GM12801 (cell line): Measurements from ENCODE around the gene RHEX.

Experiments used
- TF ChIP-seq, protein P1 (sequence below): IDR thresholded peaks from one replicate; pipeline ENCODE4 v1.5.1; 2011; ENCODE audit warnings: control low read depth; ENCODE audit not compliant: insufficient read length; ENCODE audit errors: extremely low read depth

Gene RHEX

DNA sequence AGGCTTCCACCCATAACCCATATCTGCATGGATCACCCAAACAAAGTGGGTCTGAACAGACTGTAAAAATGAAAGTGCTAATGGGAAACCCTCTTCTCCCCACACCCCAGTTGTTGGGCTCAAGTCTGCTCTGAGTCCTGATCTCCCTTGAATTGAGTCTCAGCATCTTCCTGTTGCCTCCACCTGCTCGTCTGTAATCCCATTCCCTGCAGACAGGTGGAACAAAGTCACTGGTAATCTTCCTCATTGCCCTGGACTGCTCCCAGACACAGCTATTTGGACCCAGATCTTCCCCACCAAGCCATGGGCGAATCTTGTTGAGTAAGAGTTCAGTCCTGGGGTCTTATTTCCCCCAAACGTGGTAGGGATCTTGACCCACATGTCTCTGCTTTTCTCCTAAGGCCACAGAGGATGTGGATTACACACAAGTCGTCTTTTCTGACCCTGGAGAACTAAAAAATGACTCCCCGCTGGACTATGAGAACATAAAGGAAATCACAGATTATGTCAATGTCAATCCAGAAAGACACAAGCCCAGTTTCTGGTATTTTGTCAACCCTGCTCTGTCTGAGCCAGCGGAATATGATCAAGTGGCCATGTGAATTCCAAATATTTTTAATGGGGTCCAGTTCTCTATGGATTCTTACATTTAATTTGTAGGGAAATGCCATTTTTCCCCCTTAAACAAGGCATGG lies 48.5 kb downstream of the RHEX start:
- TF ChIP-seq, protein P1, sequence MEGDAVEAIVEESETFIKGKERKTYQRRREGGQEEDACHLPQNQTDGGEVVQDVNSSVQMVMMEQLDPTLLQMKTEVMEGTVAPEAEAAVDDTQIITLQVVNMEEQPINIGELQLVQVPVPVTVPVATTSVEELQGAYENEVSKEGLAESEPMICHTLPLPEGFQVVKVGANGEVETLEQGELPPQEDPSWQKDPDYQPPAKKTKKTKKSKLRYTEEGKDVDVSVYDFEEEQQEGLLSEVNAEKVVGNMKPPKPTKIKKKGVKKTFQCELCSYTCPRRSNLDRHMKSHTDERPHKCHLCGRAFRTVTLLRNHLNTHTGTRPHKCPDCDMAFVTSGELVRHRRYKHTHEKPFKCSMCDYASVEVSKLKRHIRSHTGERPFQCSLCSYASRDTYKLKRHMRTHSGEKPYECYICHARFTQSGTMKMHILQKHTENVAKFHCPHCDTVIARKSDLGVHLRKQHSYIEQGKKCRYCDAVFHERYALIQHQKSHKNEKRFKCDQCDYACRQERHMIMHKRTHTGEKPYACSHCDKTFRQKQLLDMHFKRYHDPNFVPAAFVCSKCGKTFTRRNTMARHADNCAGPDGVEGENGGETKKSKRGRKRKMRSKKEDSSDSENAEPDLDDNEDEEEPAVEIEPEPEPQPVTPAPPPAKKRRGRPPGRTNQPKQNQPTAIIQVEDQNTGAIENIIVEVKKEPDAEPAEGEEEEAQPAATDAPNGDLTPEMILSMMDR = no peak

DNA sequence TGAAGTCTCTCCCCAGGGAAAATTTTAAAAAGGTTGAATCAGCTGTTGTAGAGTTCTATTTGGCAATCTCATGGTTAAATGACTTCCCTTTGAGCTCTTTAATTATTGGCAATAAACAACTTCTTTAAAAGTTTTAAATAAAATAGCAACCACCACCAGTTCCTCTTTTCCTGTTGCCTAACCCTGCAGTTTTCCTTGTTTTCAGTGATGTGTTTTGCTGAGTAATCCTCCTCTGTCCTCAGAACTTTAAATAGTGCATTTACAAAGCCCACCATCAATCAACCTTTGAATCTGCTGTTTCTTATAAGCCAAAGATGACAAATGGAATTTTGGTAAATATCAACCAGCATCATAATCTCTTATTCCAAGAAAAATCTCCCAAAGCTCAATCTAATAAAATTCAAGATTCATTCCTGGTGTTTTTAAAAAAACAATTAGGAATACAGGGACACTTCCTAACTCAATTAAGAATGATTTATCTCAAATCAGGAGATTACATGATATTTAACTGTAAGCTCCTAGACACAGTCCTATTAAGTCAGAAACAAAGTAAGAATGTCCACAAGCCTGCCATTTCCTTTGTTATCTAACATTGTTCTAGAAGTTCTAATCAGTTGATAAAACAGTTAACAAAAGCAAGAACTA lies 49.4 kb downstream of the RHEX start:
- TF ChIP-seq, protein P1 = no peak

DNA sequence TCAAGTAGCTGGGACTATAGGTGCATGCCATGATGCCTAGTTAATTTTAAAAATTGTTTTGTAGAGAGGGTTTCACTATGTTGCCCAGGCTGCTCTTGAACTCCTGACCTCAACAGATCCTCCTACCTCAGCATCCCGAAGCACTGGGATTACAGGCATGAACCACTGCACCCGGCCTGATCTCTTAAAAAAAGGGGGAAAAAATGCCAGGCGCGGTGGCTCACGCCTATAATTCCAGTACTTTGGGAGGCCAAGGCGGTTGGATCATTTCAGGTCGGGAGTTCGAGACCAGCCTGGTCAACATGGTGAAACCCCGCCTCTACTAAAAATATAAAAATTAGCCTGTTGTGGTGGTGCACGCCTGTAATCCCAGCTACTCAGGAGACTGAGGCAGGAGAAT lies 51.0 kb downstream of the RHEX start:
- TF ChIP-seq, protein P1 = no peak

DNA sequence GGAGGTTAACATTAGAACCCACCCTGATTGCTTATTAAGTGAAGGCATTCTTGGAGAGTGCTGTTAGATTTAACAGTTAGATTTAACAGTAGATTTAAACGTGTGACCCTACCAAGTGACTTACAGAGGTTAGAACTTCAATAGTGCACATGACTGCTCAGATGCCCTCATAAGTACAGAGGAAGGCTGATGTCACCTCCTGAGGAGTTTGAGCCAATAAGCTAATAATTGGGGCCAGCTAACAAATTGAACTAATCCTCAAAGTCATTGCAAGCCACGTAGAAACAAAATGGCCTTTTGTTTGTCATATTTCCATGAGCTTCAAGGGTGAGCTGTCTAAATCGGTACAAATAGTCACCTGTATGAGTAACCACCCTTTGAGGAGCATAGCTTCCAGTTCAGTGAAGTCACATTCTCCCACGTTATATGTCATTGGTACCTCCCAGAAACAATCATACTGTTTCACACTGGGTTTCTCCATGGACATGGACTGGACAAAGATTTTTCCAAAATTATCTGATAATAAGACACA lies 52.6 kb downstream of the RHEX start:
- TF ChIP-seq, protein P1 = no peak

DNA sequence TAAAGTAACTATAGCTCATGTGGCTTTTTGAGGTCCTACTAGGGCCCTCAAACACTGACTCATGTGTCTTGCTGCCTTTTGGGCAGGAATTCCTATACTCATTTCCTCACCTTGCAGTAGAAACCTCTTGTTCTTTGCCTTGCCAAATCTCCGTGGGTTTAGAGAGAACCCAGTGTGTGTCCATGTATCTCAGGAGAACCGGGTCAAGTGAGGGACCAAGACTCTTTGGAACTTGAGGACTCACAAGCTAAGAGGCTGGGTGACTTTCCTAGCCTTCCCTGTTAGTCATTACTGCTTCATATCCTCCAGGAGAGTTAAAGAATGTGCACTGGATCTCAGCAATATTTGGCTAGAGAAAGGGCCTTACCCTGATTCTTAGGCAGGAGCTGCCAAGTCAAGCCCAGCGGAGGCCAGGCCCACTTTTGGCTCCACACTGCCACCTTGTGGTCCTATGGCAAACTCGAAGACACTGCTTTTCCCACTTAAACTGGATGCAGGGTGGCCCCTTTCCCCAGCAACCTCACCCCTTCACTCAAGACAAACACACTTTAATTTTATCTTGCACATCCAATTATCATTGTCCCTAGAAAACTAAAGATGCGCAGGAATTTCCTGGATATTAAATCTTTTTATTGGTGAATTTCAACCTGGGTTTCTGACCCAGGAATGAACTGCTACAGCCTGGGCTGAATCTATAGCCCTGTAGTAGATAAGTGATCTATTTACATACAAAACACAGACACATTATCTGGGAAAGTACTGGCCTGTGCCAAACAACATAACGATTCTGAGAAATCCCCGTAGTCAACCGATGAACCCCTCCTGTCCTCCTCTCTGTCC lies 53.6 kb downstream of the RHEX start:
- TF ChIP-seq, protein P1 = no peak

DNA sequence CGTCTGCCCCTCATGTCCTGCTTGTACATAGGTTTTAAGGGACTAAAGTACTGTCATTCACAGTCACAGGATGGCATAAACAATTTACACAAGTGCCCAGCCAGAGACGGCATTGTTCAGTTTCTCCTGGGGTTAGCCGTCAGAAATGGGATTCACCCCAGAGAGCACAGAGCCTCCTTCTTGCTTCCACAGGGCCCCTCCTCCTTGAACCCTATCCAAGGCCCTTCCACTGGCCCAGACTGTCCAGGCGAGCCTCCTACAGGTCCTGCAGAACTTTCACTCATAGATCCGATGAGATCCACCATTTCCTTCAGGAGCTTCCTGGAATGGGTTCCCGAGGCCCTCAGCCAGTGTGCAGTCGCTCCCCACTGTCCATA lies 54.2 kb downstream of the RHEX start:
- TF ChIP-seq, protein P1 = no peak

DNA sequence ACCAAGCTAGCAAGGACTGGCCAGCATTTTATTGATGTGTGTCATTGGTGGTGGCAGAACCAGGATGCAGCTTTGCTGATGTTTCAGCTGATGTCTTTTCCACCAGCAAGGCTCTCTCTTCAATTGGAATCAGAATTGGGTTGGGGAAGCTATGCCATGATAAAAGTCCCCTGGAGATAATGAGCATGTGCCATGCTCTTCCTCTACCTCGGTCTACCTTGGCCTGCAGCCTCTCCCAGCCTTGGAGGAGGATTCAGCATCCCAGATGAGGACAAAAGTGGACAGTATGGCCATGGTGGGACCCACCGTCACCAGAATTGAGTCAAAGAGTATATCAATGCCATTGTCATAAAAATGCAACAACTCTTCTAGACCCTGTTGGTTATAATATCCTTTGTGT lies 55.7 kb downstream of the RHEX start:
- TF ChIP-seq, protein P1 = no peak
